Dendritic cell treated with granulocyte-macrophage colony-stimulating factor and Interleukin-4, amounts not matched to agents 40 ng/mL and 50 ng/mL, for 4 days (primary cell): ENCODE measurements around the gene CITED1.
"Not testable (repeated sequence)": the region's sequence is repeated elsewhere in the genome, so short reads cannot be mapped to it uniquely, and the experiment has no call there.

Source experiments
- H3K27ac Mint-ChIP-seq: one replicate; pipeline ENCODE4 v1.8.0; 2022; ENCODE audit warnings: mild to moderate bottlenecking, mixed read lengths
- H3K27me3 Mint-ChIP-seq: one replicate; pipeline ENCODE4 v1.8.0; 2022; ENCODE audit warnings: mild to moderate bottlenecking, mixed read lengths
- H3K36me3 Mint-ChIP-seq: one replicate; pipeline ENCODE4 v1.8.0; 2022; ENCODE audit warnings: low read depth, mixed read lengths
- H3K4me1 Mint-ChIP-seq: one replicate; pipeline ENCODE4 v1.8.0; 2022; ENCODE audit warnings: low read depth, mixed read lengths
- H3K4me3 Mint-ChIP-seq: one replicate; pipeline ENCODE4 v1.8.0; 2022; ENCODE audit warnings: mild to moderate bottlenecking, moderate library complexity, mixed read lengths
- H3K9me3 Mint-ChIP-seq: one replicate; pipeline ENCODE4 v1.8.0; 2022; ENCODE audit warnings: mixed read lengths
- intact Hi-C: fragments of 100-400 bp; cut with micrococcal nuclease; formaldehyde crosslinking; loops from one replicate; pipeline ENCODE4 v1.15.0; 2022

Gene CITED1

GRCh38 chrX:72305286-72306084 lies at the start of gene CITED1:
CITED1 (minus strand) TSS chrX:72305914; CDS start chrX:72302869, 3,045 bp downstream.
- Mint-ChIP-seq H3K4me3 (peak within 1 kb of the TSS; percentile 81), H3K9me3 (no peaks in the 10 kb centered on the region), H3K4me1 (peaks cover 31% of the 10 kb centered on the region), H3K36me3 (no peaks in the 10 kb centered on the region), H3K27ac (peak within 1 kb of the TSS; percentile 34), H3K27me3 (peaks cover 84% of the 10 kb centered on the region)
- intact Hi-C loops, result no loop called here

- Mint-ChIP-seq H3K36me3 (peaks cover 50% of the 10 kb centered on the region), H3K9me3 (no peaks in the 10 kb centered on the region), H3K4me3 (no peak overlapping the region), H3K4me1 (no peaks in the 10 kb centered on the region), H3K27ac (no peak overlapping the region), H3K27me3 (no peaks in the 10 kb centered on the region)
- intact Hi-C loops, result no loop called here
Measured at GRCh38 chrX:72352786-72353185, 47.1 kb upstream of the CITED1 start.

- Mint-ChIP-seq H3K36me3 (peaks cover 58% of the 10 kb centered on the region), H3K27ac (no peak overlapping the region), H3K27me3 (no peaks in the 10 kb centered on the region), H3K9me3 (no peaks in the 10 kb centered on the region), H3K4me3 (no peak overlapping the region), H3K4me1 (no peaks in the 10 kb centered on the region)
- intact Hi-C loops, result no loop called here
Measured at GRCh38 chrX:72351606-72352334, 46.1 kb upstream of the CITED1 start.

GRCh38 chrX:72349190-72349589 lies 43.5 kb upstream of the CITED1 start:
- Mint-ChIP-seq H3K4me3 (no peak overlapping the region), H3K4me1 (no peaks in the 10 kb centered on the region)

GRCh38 chrX:72348247-72348979 lies 42.7 kb upstream of the CITED1 start:
- H3K27ac Mint-ChIP-seq, result no peak overlapping the region
- H3K4me1 Mint-ChIP-seq, result no peaks in the 10 kb centered on the region
- no peak overlapping the region for H3K4me3 Mint-ChIP-seq
- H3K9me3 Mint-ChIP-seq, result no peaks in the 10 kb centered on the region
- peaks cover 65% of the 10 kb centered on the region for H3K36me3 Mint-ChIP-seq
- intact Hi-C loops, result no loop called here
- H3K27me3 Mint-ChIP-seq, result no peaks in the 10 kb centered on the region

More at GRCh38 chrX:72349190-72349589, 43.5 kb upstream of the CITED1 start:
- Mint-ChIP-seq H3K27ac (no peak overlapping the region), H3K9me3 (no peaks in the 10 kb centered on the region), H3K36me3 (peaks cover 65% of the 10 kb centered on the region), H3K27me3 (no peaks in the 10 kb centered on the region)
- intact Hi-C loops, result no loop called here

GRCh38 chrX:72347366-72347765 lies 41.7 kb upstream of the CITED1 start:
- H3K36me3 Mint-ChIP-seq, result peaks cover 65% of the 10 kb centered on the region
- H3K27me3 Mint-ChIP-seq, result no peaks in the 10 kb centered on the region
- no peaks in the 10 kb centered on the region for H3K4me1 Mint-ChIP-seq
- no peak overlapping the region for H3K4me3 Mint-ChIP-seq
- no peak overlapping the region for H3K27ac Mint-ChIP-seq
- intact Hi-C loops, result no loop called here
- H3K9me3 Mint-ChIP-seq, result no peaks in the 10 kb centered on the region

GRCh38 chrX:72346302-72346949 lies 40.7 kb upstream of the CITED1 start:
- intact Hi-C loops, result no loop called here
- Mint-ChIP-seq H3K4me3 (no peak overlapping the region), H3K27ac (no peak overlapping the region), H3K27me3 (no peaks in the 10 kb centered on the region), H3K4me1 (no peaks in the 10 kb centered on the region), H3K36me3 (peaks cover 61% of the 10 kb centered on the region), H3K9me3 (no peaks in the 10 kb centered on the region)

GRCh38 chrX:72340626-72341025 lies 34.9 kb upstream of the CITED1 start:
- intact Hi-C loops, result no loop called here
- Mint-ChIP-seq H3K4me3 (no peak overlapping the region), H3K4me1 (no peaks in the 10 kb centered on the region), H3K27ac (no peak overlapping the region), H3K9me3 (no peaks in the 10 kb centered on the region), H3K36me3 (peaks cover 14% of the 10 kb centered on the region), H3K27me3 (no peaks in the 10 kb centered on the region)

GRCh38 chrX:72340041-72340440 lies 34.3 kb upstream of the CITED1 start:
- H3K27ac Mint-ChIP-seq, result no peak overlapping the region
- H3K27me3 Mint-ChIP-seq, result no peaks in the 10 kb centered on the region
- peaks cover 15% of the 10 kb centered on the region for H3K36me3 Mint-ChIP-seq
- no peak overlapping the region for H3K4me3 Mint-ChIP-seq
- no peaks in the 10 kb centered on the region for H3K9me3 Mint-ChIP-seq
- H3K4me1 Mint-ChIP-seq, result no peaks in the 10 kb centered on the region
- intact Hi-C loops, result no loop called here

GRCh38 chrX:72330131-72330530 lies 24.4 kb upstream of the CITED1 start:
- Mint-ChIP-seq H3K36me3 (peaks cover 35% of the 10 kb centered on the region), H3K4me1 (no peaks in the 10 kb centered on the region), H3K4me3 (no peak overlapping the region), H3K27ac (no peak overlapping the region), H3K27me3 (no peaks in the 10 kb centered on the region), H3K9me3 (no peaks in the 10 kb centered on the region)
- intact Hi-C loops, result no loop called here

- no peak overlapping the region for H3K4me3 Mint-ChIP-seq
- intact Hi-C loops, result no loop called here
- no peaks in the 10 kb centered on the region for H3K4me1 Mint-ChIP-seq
- no peak overlapping the region for H3K27ac Mint-ChIP-seq
- H3K9me3 Mint-ChIP-seq, result no peaks in the 10 kb centered on the region
- no peaks in the 10 kb centered on the region for H3K27me3 Mint-ChIP-seq
- H3K36me3 Mint-ChIP-seq, result peaks cover 28% of the 10 kb centered on the region
Measured at GRCh38 chrX:72326605-72327300, 21.0 kb upstream of the CITED1 start.

GRCh38 chrX:72319651-72320050 lies 13.9 kb upstream of the CITED1 start:
- H3K4me1 Mint-ChIP-seq, H3K27ac Mint-ChIP-seq, H3K27me3 Mint-ChIP-seq, H3K4me3 Mint-ChIP-seq, H3K36me3 Mint-ChIP-seq, H3K9me3 Mint-ChIP-seq, intact Hi-C loops: not testable (repeated sequence)

GRCh38 chrX:72317139-72317538 lies 11.4 kb upstream of the CITED1 start:
- H3K36me3 Mint-ChIP-seq, result no peaks in the 10 kb centered on the region
- no peaks in the 10 kb centered on the region for H3K9me3 Mint-ChIP-seq
- H3K4me3 Mint-ChIP-seq, result no peak overlapping the region
- H3K27me3 Mint-ChIP-seq, result peaks cover 4% of the 10 kb centered on the region
- H3K4me1 Mint-ChIP-seq, result no peaks in the 10 kb centered on the region
- intact Hi-C loops, result no loop called here
- H3K27ac Mint-ChIP-seq, result no peak overlapping the region
